Fibroblast of skin of scalp (primary cell): ENCODE measurements around the gene TBX1.
"Not testable (repeated sequence)": the region's sequence is repeated elsewhere in the genome, so short reads cannot be mapped to it uniquely, and the experiment has no call there.

ENCODE experiments used
- DNase-seq: peaks from one replicate; pipeline ENCODE4 v3.0.0-alpha.2; 2013

TBX1 gene

GRCh38 chr22:19765477-19766239 is 5.1 kb downstream of the TBX1 start:
- no peak for DNase-seq

GRCh38 chr22:19766240-19766510 is 5.6 kb downstream of the TBX1 start:
- no peak for DNase-seq

GRCh38 chr22:19766511-19767426 is 6.2 kb downstream of the TBX1 start:
- DNase-seq: peak; percentile 19

GRCh38 chr22:19767427-19768341 is 7.1 kb downstream of the TBX1 start:
- no peak for DNase-seq

GRCh38 chr22:19769393-19769715 is 8.8 kb downstream of the TBX1 start:
- DNase-seq: no peak

GRCh38 chr22:19770349-19771220 is 10.0 kb downstream of the TBX1 start:
- DNase-seq: no peak

GRCh38 chr22:19772422-19772672 is 11.8 kb downstream of the TBX1 start:
- no peak for DNase-seq

GRCh38 chr22:19772673-19773469 is 12.3 kb downstream of the TBX1 start:
- no peak for DNase-seq

GRCh38 chr22:19773470-19774040 is 13.0 kb downstream of the TBX1 start:
- no peak for DNase-seq

- DNase-seq: no peak
Observed at GRCh38 chr22:19774628-19775027, 14.1 kb downstream of the TBX1 start.

GRCh38 chr22:19775496-19776325 is 15.1 kb downstream of the TBX1 start:
- no peak for DNase-seq

- no peak for DNase-seq
Observed at GRCh38 chr22:19776433-19777031, 16.0 kb downstream of the TBX1 start.

GRCh38 chr22:19777192-19777591 is 16.6 kb downstream of the TBX1 start:
- not testable (repeated sequence) for DNase-seq

GRCh38 chr22:19779011-19779421 is 18.4 kb downstream of the TBX1 start:
- no peak for DNase-seq

- no peak for DNase-seq
Observed at GRCh38 chr22:19779685-19780268, 19.2 kb downstream of the TBX1 start.

- no peak for DNase-seq
Observed at GRCh38 chr22:19782533-19782932, 22.0 kb downstream of the TBX1 start.

- DNase-seq: no peak
Observed at GRCh38 chr22:19783586-19784383, 23.2 kb downstream of the TBX1 start.

- no peak for DNase-seq
Observed at GRCh38 chr22:19784384-19785175, 24.0 kb downstream of the TBX1 start.
